HUES6 (cell line): ENCODE results near the gene CRIP2.
A peak's percentile ranks its signal among the peaks of the same experiment; 100 is the strongest.

Experiments
- H3K27ac ChIP-seq: 2 replicates; pipeline ENCODE4 v1.7.0; 2013; ENCODE audit warnings: low read depth, mild to moderate bottlenecking, low read length, inconsistent platforms
- H3K27me3 ChIP-seq: 2 replicates; pipeline ENCODE4 v1.6.1; 2013; ENCODE audit warnings: low read length; ENCODE audit not compliant: control insufficient read depth, insufficient read depth
- H3K36me3 ChIP-seq: 2 replicates; pipeline ENCODE4 v1.6.1; 2013; ENCODE audit warnings: low read length; ENCODE audit not compliant: control insufficient read depth, insufficient read depth
- H3K4me1 ChIP-seq: 2 replicates; pipeline ENCODE4 v1.6.1; 2013; ENCODE audit warnings: low read length; ENCODE audit not compliant: control insufficient read depth, insufficient read depth
- H3K4me3 ChIP-seq: 2 replicates; pipeline ENCODE4 v1.5.1; 2013; ENCODE audit warnings: low read depth, low read length
- H3K9ac ChIP-seq: one replicate; pipeline ENCODE4 v1.6.1; 2013; ENCODE audit warnings: mild to moderate bottlenecking, low read length
- H3K9me3 ChIP-seq: 2 replicates; pipeline ENCODE4 v1.6.1; 2013; ENCODE audit warnings: low read depth, low read length; ENCODE audit not compliant: control insufficient read depth, insufficient read depth

The CRIP2 gene

GRCh38 chr14:105527381-105527825, 52.8 kb downstream of the CRIP2 start:
- H3K4me3 ChIP-seq: peak overlapping the region; percentile 50
- peaks cover 8% of the 10 kb centered on the region; the same call in 1 of the 2 replicates for H3K9me3 ChIP-seq
- peaks cover 4% of the 10 kb centered on the region; the same call in 1 of the 2 replicates for H3K4me1 ChIP-seq
- H3K36me3 ChIP-seq: no peaks in the 10 kb centered on the region
- H3K27ac ChIP-seq: no peak overlapping the region
- peak overlapping the region; percentile 58 for H3K9ac ChIP-seq
- H3K27me3 ChIP-seq: peaks cover 47% of the 10 kb centered on the region

GRCh38 chr14:105527826-105528585, 53.4 kb downstream of the CRIP2 start:
- no peak overlapping the region for H3K27ac ChIP-seq
- H3K36me3 ChIP-seq: no peaks in the 10 kb centered on the region
- peaks cover 8% of the 10 kb centered on the region; the same call in 1 of the 2 replicates for H3K9me3 ChIP-seq
- peaks cover 4% of the 10 kb centered on the region; the same call in 1 of the 2 replicates for H3K4me1 ChIP-seq
- peaks cover 45% of the 10 kb centered on the region for H3K27me3 ChIP-seq
- peak overlapping the region; percentile 42 for H3K9ac ChIP-seq
- peak overlapping the region; percentile 59 for H3K4me3 ChIP-seq

GRCh38 chr14:105528586-105529318, 54.1 kb downstream of the CRIP2 start:
- peak overlapping the region; percentile 30 for H3K9ac ChIP-seq
- H3K4me1 ChIP-seq: peaks cover 4% of the 10 kb centered on the region; the same call in 1 of the 2 replicates
- H3K27ac ChIP-seq: no peak overlapping the region
- H3K4me3 ChIP-seq: peak overlapping the region; percentile 33
- peaks cover 45% of the 10 kb centered on the region for H3K27me3 ChIP-seq
- no peaks in the 10 kb centered on the region for H3K36me3 ChIP-seq
- peaks cover 10% of the 10 kb centered on the region; the same call in 1 of the 2 replicates for H3K9me3 ChIP-seq

- peaks cover 4% of the 10 kb centered on the region; the same call in 1 of the 2 replicates for H3K4me1 ChIP-seq
- H3K27ac ChIP-seq: no peak overlapping the region
- peaks cover 44% of the 10 kb centered on the region for H3K27me3 ChIP-seq
- H3K36me3 ChIP-seq: no peaks in the 10 kb centered on the region
- peaks cover 10% of the 10 kb centered on the region; the same call in 1 of the 2 replicates for H3K9me3 ChIP-seq
- no peak overlapping the region for H3K4me3 ChIP-seq
- H3K9ac ChIP-seq: no peak overlapping the region
Observed at GRCh38 chr14:105529319-105529568, 54.6 kb downstream of the CRIP2 start.
